Endothelial cell of umbilical vein (primary cell): ENCODE data around the gene FAM81A. TPM values are rescaled to one million over a fixed set of nuclear protein-coding genes. Genes with fewer than 3 reads are reported as not detected.

Source experiments
- BruUV-seq: library from RNA; stranded (reverse); fragments of 400-500 nt; replicated peaks from 2 replicates; lab custom pipeline; 2021; lab: Mats Ljungman, UMichigan
- CTCF ChIA-PET: fragments of 300-600, 350-600 bp; sonication (Branson Sonifier 250); formaldehyde crosslinking; loops from one replicate; lab custom pipeline; 2021; ENCODE audit warnings: antibody characterized with exemption, inconsistent platforms; lab: Charles Lee
- POLR2A ChIA-PET: fragments of 300-600, 350-600 bp; sonication (Branson Sonifier 250); formaldehyde crosslinking; loops from one replicate; lab custom pipeline; 2021; ENCODE audit warnings: antibody characterized with exemption, inconsistent platforms; lab: Charles Lee
- DNase-seq: peaks from one replicate; pipeline ENCODE4 v3.0.0-alpha.2; 2011; ENCODE audit warnings: low read depth, low spot score
- FAIRE-seq: peaks from 2 replicates; lab custom pipeline; 2011; peaks lifted over from hg19 to GRCh38; lab: Jason Lieb, UNC
- H2AFZ ChIP-seq: 2 replicates; pipeline ENCODE4 v1.6.0; 2012; ENCODE audit warnings: low read depth, low read length, control low read depth, inconsistent platforms
- H3K27ac ChIP-seq: 2 replicates; pipeline ENCODE4 v1.5.1; 2011; ENCODE audit warnings: low read depth, mild to moderate bottlenecking, control low read depth, low read length, moderate library complexity; ENCODE audit not compliant: insufficient read depth
- H3K27me3 ChIP-seq, 2 experiments: 2 replicates each; pipeline versions ENCODE4 v1.6.0 to v1.6.1; 2011; ENCODE audit warnings: low read length in 2 of 2, mixed read lengths in 1 of 2; ENCODE audit not compliant: control insufficient read depth in 2 of 2, insufficient read depth in 2 of 2
- H3K36me3 ChIP-seq, 2 experiments: 2 replicates in 1 of 2; 3 replicates in 1 of 2; pipeline ENCODE4 v1.5.1; 2011; ENCODE audit warnings: low read length in 2 of 2, mild to moderate bottlenecking in 1 of 2, moderate library complexity in 1 of 2; ENCODE audit not compliant: control insufficient read depth in 2 of 2, insufficient read depth in 2 of 2; ENCODE audit errors: extremely low read depth in 1 of 2
- H3K4me1 ChIP-seq: 3 replicates; pipeline ENCODE4 v1.5.1; 2011; ENCODE audit warnings: mild to moderate bottlenecking, low read length; ENCODE audit not compliant: control insufficient read depth, insufficient read depth; ENCODE audit errors: extremely low read depth
- H3K4me2 ChIP-seq: 2 replicates; pipeline ENCODE4 v1.6.1; 2011; ENCODE audit warnings: low read length, control low read depth, mixed read lengths; ENCODE audit not compliant: insufficient read depth
- H3K4me3 ChIP-seq, 3 experiments: fragments of 200-600 bp in 1 of 3; sonication (generic), shearing (Covaris generic) in 1 of 3; replicated peaks in 1 of 3; 2 replicates each; pipeline ENCODE4 v1.5.1; 2011 to 2016; ENCODE audit warnings: control low read depth in 3 of 3, low read length in 3 of 3, mild to moderate bottlenecking in 2 of 3, inconsistent platforms in 1 of 3, low read depth in 1 of 3, moderate library complexity in 1 of 3; ENCODE audit not compliant: insufficient read depth in 1 of 3
- H3K79me2 ChIP-seq: 2 replicates; pipeline ENCODE4 v1.6.0; 2012; ENCODE audit warnings: low read length, inconsistent platforms; ENCODE audit not compliant: control insufficient read depth, insufficient read depth
- H3K9ac ChIP-seq: replicated peaks from 2 replicates; pipeline ENCODE3; 2011; ENCODE audit warnings: low read length, control low read depth; ENCODE audit not compliant: insufficient read depth; ENCODE audit errors: extremely low read depth
- H3K9me1 ChIP-seq: replicated peaks from 3 replicates; pipeline ENCODE4 v1.6.0; 2011; ENCODE audit warnings: mild to moderate bottlenecking, low read length; ENCODE audit not compliant: control insufficient read depth, insufficient read depth; ENCODE audit errors: extremely low read depth
- H3K9me3 ChIP-seq: replicated peaks from 2 replicates; pipeline ENCODE4 v1.5.1; 2012; ENCODE audit warnings: low read length, inconsistent platforms; ENCODE audit not compliant: control insufficient read depth, insufficient read depth
- H4K20me1 ChIP-seq: replicated peaks from 2 replicates; pipeline ENCODE3; 2011; ENCODE audit warnings: mild to moderate bottlenecking, low read length; ENCODE audit not compliant: control insufficient read depth, insufficient read depth; ENCODE audit errors: extremely low read depth
- EZH2 ChIP-seq: IDR thresholded peaks from 2 replicates; pipeline ENCODE4 v1.6.1; 2012; ENCODE audit warnings: borderline replicate concordance, low read depth, mild to moderate bottlenecking, moderate library complexity, low read length, inconsistent platforms; ENCODE audit not compliant: severe bottlenecking
- FOS ChIP-seq: IDR thresholded peaks from 2 replicates; pipeline ENCODE4 v1.6.1; 2011; ENCODE audit warnings: mild to moderate bottlenecking, low read length, moderate library complexity, borderline replicate concordance; ENCODE audit not compliant: insufficient read depth
- GATA2 ChIP-seq: IDR thresholded peaks from 2 replicates; pipeline ENCODE4 v1.7.0; 2011; ENCODE audit warnings: low read depth, mild to moderate bottlenecking, moderate library complexity, mixed read lengths, low read length; ENCODE audit not compliant: insufficient read length, insufficient read depth
- MYC ChIP-seq: IDR thresholded peaks from one replicate; pipeline ENCODE4 v1.6.1; 2011; ENCODE audit warnings: mild to moderate bottlenecking, low read depth, low read length
- POLR2A ChIP-seq: IDR thresholded peaks from 2 replicates; pipeline ENCODE4 v1.6.1; 2012; ENCODE audit warnings: low read depth, mild to moderate bottlenecking, control low read depth, low read length
- POLR2AphosphoS5 ChIP-seq: IDR thresholded peaks from 2 replicates; pipeline ENCODE4 v1.6.1; 2012; ENCODE audit warnings: low read depth, mild to moderate bottlenecking, control low read depth, low read length, moderate library complexity; ENCODE audit not compliant: insufficient read depth
- dilution Hi-C: fragments of 300-500 bp; cut with MboI; formaldehyde crosslinking; loops from one replicate; pipeline ENCODE4 v1.15.0; 2019; ENCODE audit warnings: low sequenced_read_pairs; ENCODE audit not compliant: extremely low pct_ligation_motif_present
- intact Hi-C: fragments of 100-400 bp; cut with micrococcal nuclease; formaldehyde crosslinking; loops from one replicate; pipeline ENCODE4 v1.10.0; 2022
- polyA plus RNA-seq, 4 experiments: library from polyadenylated mRNA; depleted of rRNA in 3 of 4; stranded (reverse) in 3 of 4; unstranded in 1 of 4; fragments of >200 nt; gene quantifications; 2 replicates each; pipeline versions ENCODE4 v1.2.1 to v1.2.3, GENCODE V29; 2011 to 2012; ENCODE audit warnings: missing spikeins in 1 of 4
- total RNA-seq: library from RNA; stranded (reverse); gene quantifications from 2 replicates; pipeline ENCODE4 v1.2.3, GENCODE V29; 2021
- TF ChIP-seq, protein P1 (sequence below): IDR thresholded peaks from 2 replicates; pipeline ENCODE4 v1.6.1; 2011; ENCODE audit not compliant: insufficient read depth, insufficient read length

FAM81A gene
- total and polyA plus RNA-seq, 2 donors (not counting 3 experiments of a cell fraction or from before 2014, with no cell fraction given), result 0.28 to 1.2 TPM

DNA sequence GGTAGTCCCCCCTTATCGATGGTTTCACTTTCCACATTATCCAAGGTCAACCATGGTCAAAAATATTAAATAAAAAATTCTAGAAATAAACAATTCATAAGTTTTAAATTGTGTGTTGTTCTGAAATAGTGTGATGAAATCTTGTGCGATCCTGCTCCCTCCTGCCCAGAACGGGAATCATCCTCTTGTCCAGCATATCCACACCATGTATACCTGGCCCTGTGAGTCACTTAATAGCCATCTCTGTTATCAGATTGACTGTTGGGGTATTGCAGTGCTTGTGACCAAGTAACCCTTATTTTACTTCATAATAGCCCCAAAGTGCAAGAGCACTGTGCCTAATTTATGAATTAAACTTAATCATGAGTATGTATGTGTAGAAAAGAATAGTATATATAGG, 19.1 kb downstream of the FAM81A start:
- FAIRE-seq, result no peak
- dilution Hi-C loops, result no loop called here

DNA sequence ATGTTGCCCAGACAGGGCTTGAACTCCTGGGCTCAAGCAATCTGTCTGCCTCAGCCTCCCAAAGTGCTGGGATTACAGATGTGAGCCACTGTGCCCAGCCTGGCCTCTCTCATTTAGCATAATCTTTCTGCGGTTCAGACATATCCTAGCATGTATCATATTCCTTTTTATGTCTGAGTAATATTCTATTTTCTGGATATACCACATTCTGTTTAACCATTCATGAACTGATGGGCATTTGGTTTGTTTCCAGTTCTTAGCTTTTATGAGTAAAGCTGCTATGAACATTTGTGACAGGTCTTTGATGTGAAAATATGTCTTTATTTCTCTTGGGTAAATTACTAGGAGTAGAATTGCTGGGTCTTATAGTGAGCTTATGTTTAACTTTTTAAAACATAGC, 23.5 kb downstream of the FAM81A start:
- no peak for FAIRE-seq
- BruUV-seq, result no TSS peak
- no peaks in the 10 kb centered on the region for H3K9me1 ChIP-seq
- H3K9me3 ChIP-seq, result no peaks in the 10 kb centered on the region
- intact Hi-C loops (no loop called here), dilution Hi-C loops (no loop called here)
- H3K9ac ChIP-seq, result no peak overlapping the region
- no peaks in the 10 kb centered on the region for H3K36me3 ChIP-seq
- H3K4me1 ChIP-seq, result no peaks in the 10 kb centered on the region
- peaks cover 0 to 1% of the 10 kb centered on the region in 2 experiments for H3K27me3 ChIP-seq
- H3K4me2 ChIP-seq, result no peak overlapping the region
- DNase-seq, result no peak
- ChIA-PET CTCF (no interaction called here), POLR2A (no interaction called here)
- no peak overlapping the region for H3K4me3 ChIP-seq
- TF ChIP-seq FOS (no peak), MYC (no peak), POLR2A (no peak), POLR2AphosphoS5 (no peak), EZH2 (no peak), GATA2 (no peak)
- TF ChIP-seq, protein P1, sequence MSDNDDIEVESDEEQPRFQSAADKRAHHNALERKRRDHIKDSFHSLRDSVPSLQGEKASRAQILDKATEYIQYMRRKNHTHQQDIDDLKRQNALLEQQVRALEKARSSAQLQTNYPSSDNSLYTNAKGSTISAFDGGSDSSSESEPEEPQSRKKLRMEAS, result no peak
- no peak overlapping the region for H3K27ac ChIP-seq
- no peaks in the 10 kb centered on the region for H3K79me2 ChIP-seq
- no peaks in the 10 kb centered on the region for H4K20me1 ChIP-seq
- H2AFZ ChIP-seq, result no peak overlapping the region

More for the DNA sequence above, 19.1 kb downstream of the FAM81A start:
- Histone ChIP-seq H3K27ac (no peak overlapping the region), H3K27me3 (peaks cover 0 to 1% of the 10 kb centered on the region in 2 experiments), H3K4me2 (no peak overlapping the region), H3K9me1 (no peaks in the 10 kb centered on the region), H2AFZ (no peak overlapping the region), H3K4me1 (no peaks in the 10 kb centered on the region), H3K9me3 (no peaks in the 10 kb centered on the region), H3K4me3 (no peak overlapping the region), H4K20me1 (no peaks in the 10 kb centered on the region), H3K36me3 (no peaks in the 10 kb centered on the region), H3K9ac (no peak overlapping the region), H3K79me2 (no peaks in the 10 kb centered on the region)
- ChIA-PET CTCF (no interaction called here), POLR2A (no interaction called here)
- no peak for TF ChIP-seq FOS
- no peak for DNase-seq
- BruUV-seq, result no TSS peak
- intact Hi-C loops, result no loop called here
